NB4 (cell line): Measurements from ENCODE around the gene ZNF182.
"Not testable (repeated sequence)": the region's sequence is repeated elsewhere in the genome, so short reads cannot be mapped to it uniquely, and the experiment has no call there.

Experiments
- DNase-seq: peaks from one replicate; pipeline ENCODE4 v3.0.0; 2010; ENCODE audit warnings: low read depth
- H3K4me3 ChIP-seq: one replicate; pipeline ENCODE4 v1.5.1; 2011; ENCODE audit warnings: mild to moderate bottlenecking, low read depth, low read length, moderate library complexity
- CTCF ChIP-seq: IDR thresholded peaks from one replicate; pipeline ENCODE4 v1.5.1; 2012; ENCODE audit warnings: low read depth, low read length
- MAX ChIP-seq: IDR thresholded peaks from 2 replicates; pipeline ENCODE4 v1.6.1; 2011; ENCODE audit warnings: low read depth, low read length
- MYC ChIP-seq: IDR thresholded peaks from 2 replicates; pipeline ENCODE4 v1.6.1; 2011; ENCODE audit warnings: low read depth, low read length
- POLR2A ChIP-seq: IDR thresholded peaks from 2 replicates; pipeline ENCODE4 v1.6.1; 2011; ENCODE audit warnings: mild to moderate bottlenecking; ENCODE audit not compliant: insufficient read length; ENCODE audit errors: extremely low read depth

ZNF182 gene

GRCh38 chrX:47976254-47977151 lies 27.3 kb downstream of the ZNF182 start:
- no peak overlapping the region for H3K4me3 ChIP-seq
- no peak for TF ChIP-seq MYC
- TF ChIP-seq POLR2A = no peak
- TF ChIP-seq MAX = no peak
- TF ChIP-seq CTCF = no peak
- no peak for DNase-seq

GRCh38 chrX:47973235-47973634 lies 30.6 kb downstream of the ZNF182 start:
- no peak for DNase-seq
- no peak for TF ChIP-seq POLR2A
- H3K4me3 ChIP-seq = no peak overlapping the region

- not testable (repeated sequence) for DNase-seq, H3K4me3 ChIP-seq
These were observed 38.3 kb downstream of the ZNF182 start for GRCh38 chrX:47965526-47965925.

- H3K4me3 ChIP-seq, DNase-seq: not testable (repeated sequence)
These were observed 42.0 kb downstream of the ZNF182 start for GRCh38 chrX:47961830-47962229.

GRCh38 chrX:47960406-47960805 lies 43.4 kb downstream of the ZNF182 start:
- TF ChIP-seq MYC = no peak
- no peak for TF ChIP-seq CTCF
- TF ChIP-seq MAX = no peak
- no peak for TF ChIP-seq POLR2A
- DNase-seq = peak; percentile 55
- H3K4me3 ChIP-seq = no peak overlapping the region

- peak; percentile 34 for DNase-seq
- no peak for TF ChIP-seq MAX
- TF ChIP-seq MYC = no peak
- peak; percentile 17 for TF ChIP-seq CTCF
- TF ChIP-seq POLR2A = no peak
- H3K4me3 ChIP-seq = no peak overlapping the region
These were observed 44.9 kb downstream of the ZNF182 start for GRCh38 chrX:47958761-47959342.

- H3K4me3 ChIP-seq, DNase-seq: not testable (repeated sequence)
These were observed 45.6 kb downstream of the ZNF182 start for GRCh38 chrX:47958206-47958605.

- H3K4me3 ChIP-seq = no peak overlapping the region
- TF ChIP-seq MYC = no peak
- no peak for TF ChIP-seq POLR2A
- no peak for DNase-seq
These were observed 47.8 kb downstream of the ZNF182 start for GRCh38 chrX:47956016-47956415.

- H3K4me3 ChIP-seq, DNase-seq: not testable (repeated sequence)
These were observed 48.5 kb downstream of the ZNF182 start for GRCh38 chrX:47955295-47955694.
